A673 (cell line): Measurements from ENCODE around the gene ATXN7L2.

Source experiments
- CTCF ChIP-seq: fragments of 300-800, 200-600 bp; sonication (generic); conservative IDR thresholded peaks from 2 replicates; pipeline ENCODE4 v1.5.1; 2017; ENCODE audit warnings: low read depth, mild to moderate bottlenecking, antibody characterized with exemption, low read length, moderate library complexity, mixed read lengths
- EZH2 ChIP-seq: fragments of 200-600 bp; sonication (generic); IDR thresholded peaks from 2 replicates; pipeline ENCODE4 v1.6.1; 2017; ENCODE audit warnings: borderline replicate concordance, low read depth, mild to moderate bottlenecking, mixed read lengths, antibody characterized with exemption, low read length; ENCODE audit not compliant: poor library complexity, severe bottlenecking

DNA sequence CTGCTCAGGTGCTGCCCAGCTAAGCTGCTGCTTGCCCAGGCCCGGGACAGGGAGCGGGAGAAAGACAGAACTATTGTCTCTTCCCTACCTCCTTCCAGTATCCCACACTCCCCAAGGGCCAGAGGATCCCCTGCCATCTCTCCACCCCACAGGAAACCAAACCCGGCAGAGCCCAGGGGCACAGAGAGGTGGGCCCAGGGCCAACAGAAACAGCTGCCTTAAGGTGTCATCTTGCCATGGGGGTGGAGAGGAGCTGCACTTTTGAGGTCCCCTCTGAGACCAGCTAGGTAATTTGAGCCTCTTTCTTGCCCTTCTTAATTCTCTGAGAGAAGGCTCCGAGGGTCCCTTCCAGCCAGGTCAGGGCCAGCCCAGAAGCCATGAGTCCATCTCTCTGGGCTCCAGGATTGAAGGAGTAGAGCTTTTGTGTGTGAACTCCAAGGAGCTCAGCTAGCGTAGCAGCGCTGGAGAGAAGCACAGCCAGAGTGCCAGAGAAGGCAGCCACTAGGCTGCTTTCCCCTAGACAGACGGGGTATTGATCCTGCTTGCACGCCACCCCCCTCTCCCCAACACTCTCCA lies 46.3 kb downstream of the ATXN7L2 start:
- TF ChIP-seq CTCF, result no peak
- TF ChIP-seq EZH2, result no peak
